Adipocyte (in vitro differentiated cells): ENCODE results near the gene B2M.

Source experiments
- DNase-seq: peaks from one replicate; pipeline ENCODE4 v3.0.0-alpha.2; 2015; ENCODE audit warnings: low read depth
- H3K27me3 ChIP-seq: replicated peaks from 2 replicates; pipeline ENCODE4 v1.7.0; 2013; ENCODE audit warnings: mild to moderate bottlenecking, low read length, moderate library complexity; ENCODE audit not compliant: control insufficient read depth, insufficient read depth
- H3K36me3 ChIP-seq: 2 replicates; pipeline ENCODE4 v1.7.0; 2013; ENCODE audit warnings: low read length, mild to moderate bottlenecking, moderate library complexity; ENCODE audit not compliant: control insufficient read depth, insufficient read depth, severe bottlenecking
- H3K4me1 ChIP-seq: 2 replicates; pipeline ENCODE4 v1.7.0; 2013; ENCODE audit warnings: mild to moderate bottlenecking, low read length, moderate library complexity; ENCODE audit not compliant: control insufficient read depth, insufficient read depth
- H3K4me3 ChIP-seq: 2 replicates; pipeline ENCODE4 v1.7.0; 2013; ENCODE audit warnings: mild to moderate bottlenecking, low read length, moderate library complexity
- H3K9ac ChIP-seq: 2 replicates; pipeline ENCODE4 v1.7.0; 2013; ENCODE audit warnings: mild to moderate bottlenecking, low read length, moderate library complexity
- H3K9me3 ChIP-seq: 2 replicates; pipeline ENCODE4 v1.7.0; 2013; ENCODE audit warnings: mild to moderate bottlenecking, low read length, moderate library complexity; ENCODE audit not compliant: control insufficient read depth

B2M gene

DNA sequence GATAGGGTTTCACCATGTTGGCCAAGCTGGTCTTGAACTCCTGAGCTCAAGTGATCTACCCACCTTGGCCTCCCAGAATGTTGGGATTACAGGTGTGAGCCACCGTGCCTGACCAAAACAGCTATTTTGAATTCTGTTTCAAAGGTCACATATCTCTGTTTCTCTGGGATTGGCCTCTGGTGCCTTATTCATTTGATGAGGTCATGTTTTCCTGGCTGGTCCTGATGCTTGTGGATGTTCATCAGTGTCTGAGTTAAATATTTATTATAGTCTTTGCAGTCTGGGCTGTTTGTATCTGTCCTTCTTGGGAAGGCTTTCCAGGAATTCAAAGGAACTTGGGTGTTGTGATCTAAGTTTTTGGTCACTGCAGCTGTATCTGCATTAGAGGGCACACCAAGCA lies 5.3 kb upstream of the B2M start:
- Histone ChIP-seq H3K4me1 (peaks cover 6% of the 10 kb centered on the region), H3K9ac (no peak overlapping the region), H3K36me3 (no peaks in the 10 kb centered on the region), H3K9me3 (peaks cover 3% of the 10 kb centered on the region), H3K4me3 (no peak overlapping the region), H3K27me3 (no peaks in the 10 kb centered on the region)
- DNase-seq = no peak

DNA sequence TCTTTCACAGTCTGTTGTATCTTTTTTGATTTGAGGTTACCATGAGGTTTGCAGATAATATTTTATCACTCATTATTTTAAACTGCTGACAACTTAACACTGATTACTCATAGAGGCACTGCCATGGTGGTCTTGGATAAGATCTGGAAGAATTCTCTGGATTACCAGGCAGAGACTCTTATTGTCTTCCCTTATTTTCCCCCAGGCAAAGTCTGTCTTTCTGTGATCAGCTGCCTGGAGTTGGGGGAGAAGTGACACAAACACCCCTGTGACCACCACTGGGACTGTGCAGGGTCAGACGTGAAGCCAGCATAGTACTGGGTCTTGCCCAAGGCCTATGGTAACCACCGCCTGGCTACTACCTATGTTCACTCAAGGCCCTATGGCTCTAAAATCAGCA lies 4.9 kb upstream of the B2M start:
- peaks cover 6% of the 10 kb centered on the region for H3K4me1 ChIP-seq
- H3K36me3 ChIP-seq = no peaks in the 10 kb centered on the region
- H3K4me3 ChIP-seq = no peak overlapping the region
- no peak overlapping the region for H3K9ac ChIP-seq
- peaks cover 3% of the 10 kb centered on the region for H3K9me3 ChIP-seq
- H3K27me3 ChIP-seq = no peaks in the 10 kb centered on the region
- DNase-seq = no peak

DNA sequence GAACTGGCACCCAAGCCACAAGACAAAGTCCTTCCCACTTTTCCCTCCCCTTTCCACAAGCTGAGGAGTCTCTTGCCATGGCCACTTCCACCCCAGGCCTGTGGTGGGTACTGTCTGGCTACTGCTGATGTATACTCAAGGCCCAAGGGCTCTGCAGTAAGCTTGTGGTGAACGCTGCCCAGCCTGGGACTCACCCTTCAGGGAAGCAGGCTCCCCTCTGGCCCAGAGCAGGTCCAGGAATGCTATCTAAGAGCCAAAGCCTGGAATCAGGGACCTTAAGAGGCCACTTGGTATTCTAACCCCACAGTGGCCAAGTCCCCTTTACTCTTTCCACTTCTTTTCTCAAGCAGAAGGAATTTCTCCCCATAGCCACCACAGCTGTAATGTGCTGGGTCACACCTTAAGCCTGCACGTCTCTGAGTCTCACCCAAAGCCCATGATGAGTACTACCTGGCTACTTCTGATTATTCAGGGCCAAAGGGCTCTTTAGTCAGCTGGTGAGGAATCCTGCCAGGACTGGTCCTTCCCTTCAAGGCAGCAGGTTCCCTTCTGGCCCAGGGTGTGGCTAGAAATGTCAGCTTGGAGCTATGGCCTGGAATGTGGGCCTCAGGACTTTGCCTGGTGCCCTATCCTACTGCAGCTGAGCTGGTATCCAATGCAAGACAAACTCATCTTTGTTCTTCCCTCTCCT lies 4.2 kb upstream of the B2M start:
- Histone ChIP-seq H3K9ac (no peak overlapping the region), H3K4me3 (no peak overlapping the region), H3K27me3 (no peaks in the 10 kb centered on the region), H3K9me3 (peaks cover 3% of the 10 kb centered on the region), H3K36me3 (no peaks in the 10 kb centered on the region), H3K4me1 (peaks cover 6% of the 10 kb centered on the region)
- DNase-seq = no peak

DNA sequence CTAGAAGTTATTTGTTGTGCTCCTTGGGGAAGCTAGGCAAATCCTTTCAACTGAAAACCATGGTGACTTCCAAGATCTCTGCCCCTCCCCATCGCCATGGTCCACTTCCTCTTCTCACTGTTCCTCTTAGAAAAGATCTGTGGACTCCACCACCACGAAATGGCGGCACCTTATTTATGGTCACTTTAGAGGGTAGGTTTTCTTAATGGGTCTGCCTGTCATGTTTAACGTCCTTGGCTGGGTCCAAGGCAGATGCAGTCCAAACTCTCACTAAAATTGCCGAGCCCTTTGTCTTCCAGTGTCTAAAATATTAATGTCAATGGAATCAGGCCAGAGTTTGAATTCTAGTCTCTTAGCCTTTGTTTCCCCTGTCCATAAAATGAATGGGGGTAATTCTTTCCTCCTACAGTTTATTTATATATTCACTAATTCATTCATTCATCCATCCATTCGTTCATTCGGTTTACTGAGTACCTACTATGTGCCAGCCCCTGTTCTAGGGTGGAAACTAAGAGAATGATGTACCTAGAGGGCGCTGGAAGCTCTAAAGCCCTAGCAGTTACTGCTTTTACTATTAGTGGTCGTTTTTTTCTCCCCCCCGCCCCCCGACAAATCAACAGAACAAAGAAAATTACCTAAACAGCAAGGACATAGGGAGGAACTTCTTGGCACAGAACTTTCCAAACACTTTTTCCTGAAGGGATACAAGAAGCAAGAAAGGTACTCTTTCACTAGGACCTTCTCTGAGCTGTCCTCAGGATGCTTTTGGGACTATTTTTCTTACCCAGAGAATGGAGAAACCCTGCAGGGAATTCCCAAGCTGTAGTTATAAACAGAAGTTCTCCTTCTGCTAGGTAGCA lies 851 bp upstream of the B2M start:
- DNase-seq = peak; percentile 66
- no peaks in the 10 kb centered on the region for H3K9me3 ChIP-seq
- peaks cover 9% of the 10 kb centered on the region for H3K36me3 ChIP-seq
- H3K27me3 ChIP-seq = no peaks in the 10 kb centered on the region
- H3K9ac ChIP-seq = peak overlapping the region; percentile 98
- H3K4me3 ChIP-seq = peak overlapping the region; percentile 85
- H3K4me1 ChIP-seq = peaks cover 11% of the 10 kb centered on the region

DNA sequence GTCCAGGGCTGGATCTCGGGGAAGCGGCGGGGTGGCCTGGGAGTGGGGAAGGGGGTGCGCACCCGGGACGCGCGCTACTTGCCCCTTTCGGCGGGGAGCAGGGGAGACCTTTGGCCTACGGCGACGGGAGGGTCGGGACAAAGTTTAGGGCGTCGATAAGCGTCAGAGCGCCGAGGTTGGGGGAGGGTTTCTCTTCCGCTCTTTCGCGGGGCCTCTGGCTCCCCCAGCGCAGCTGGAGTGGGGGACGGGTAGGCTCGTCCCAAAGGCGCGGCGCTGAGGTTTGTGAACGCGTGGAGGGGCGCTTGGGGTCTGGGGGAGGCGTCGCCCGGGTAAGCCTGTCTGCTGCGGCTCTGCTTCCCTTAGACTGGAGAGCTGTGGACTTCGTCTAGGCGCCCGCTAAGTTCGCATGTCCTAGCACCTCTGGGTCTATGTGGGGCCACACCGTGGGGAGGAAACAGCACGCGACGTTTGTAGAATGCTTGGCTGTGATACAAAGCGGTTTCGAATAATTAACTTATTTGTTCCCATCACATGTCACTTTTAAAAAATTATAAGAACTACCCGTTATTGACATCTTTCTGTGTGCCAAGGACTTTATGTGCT lies 527 bp downstream of the B2M start:
- H3K36me3 ChIP-seq = peaks cover 22% of the 10 kb centered on the region
- DNase-seq = peak; percentile 70
- peak overlapping the region; percentile 85 for H3K4me3 ChIP-seq
- peaks cover 11% of the 10 kb centered on the region for H3K4me1 ChIP-seq
- H3K9me3 ChIP-seq = no peaks in the 10 kb centered on the region
- no peaks in the 10 kb centered on the region for H3K27me3 ChIP-seq
- H3K9ac ChIP-seq = peak overlapping the region; percentile 98

DNA sequence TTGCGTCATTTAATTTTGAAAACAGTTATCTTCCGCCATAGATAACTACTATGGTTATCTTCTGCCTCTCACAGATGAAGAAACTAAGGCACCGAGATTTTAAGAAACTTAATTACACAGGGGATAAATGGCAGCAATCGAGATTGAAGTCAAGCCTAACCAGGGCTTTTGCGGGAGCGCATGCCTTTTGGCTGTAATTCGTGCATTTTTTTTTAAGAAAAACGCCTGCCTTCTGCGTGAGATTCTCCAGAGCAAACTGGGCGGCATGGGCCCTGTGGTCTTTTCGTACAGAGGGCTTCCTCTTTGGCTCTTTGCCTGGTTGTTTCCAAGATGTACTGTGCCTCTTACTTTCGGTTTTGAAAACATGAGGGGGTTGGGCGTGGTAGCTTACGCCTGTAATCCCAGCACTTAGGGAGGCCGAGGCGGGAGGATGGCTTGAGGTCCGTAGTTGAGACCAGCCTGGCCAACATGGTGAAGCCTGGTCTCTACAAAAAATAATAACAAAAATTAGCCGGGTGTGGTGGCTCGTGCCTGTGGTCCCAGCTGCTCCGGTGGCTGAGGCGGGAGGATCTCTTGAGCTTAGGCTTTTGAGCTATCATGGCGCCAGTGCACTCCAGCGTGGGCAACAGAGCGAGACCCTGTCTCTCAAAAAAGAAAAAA lies 1.2 kb downstream of the B2M start:
- H3K4me3 ChIP-seq = peak overlapping the region; percentile 85

DNA sequence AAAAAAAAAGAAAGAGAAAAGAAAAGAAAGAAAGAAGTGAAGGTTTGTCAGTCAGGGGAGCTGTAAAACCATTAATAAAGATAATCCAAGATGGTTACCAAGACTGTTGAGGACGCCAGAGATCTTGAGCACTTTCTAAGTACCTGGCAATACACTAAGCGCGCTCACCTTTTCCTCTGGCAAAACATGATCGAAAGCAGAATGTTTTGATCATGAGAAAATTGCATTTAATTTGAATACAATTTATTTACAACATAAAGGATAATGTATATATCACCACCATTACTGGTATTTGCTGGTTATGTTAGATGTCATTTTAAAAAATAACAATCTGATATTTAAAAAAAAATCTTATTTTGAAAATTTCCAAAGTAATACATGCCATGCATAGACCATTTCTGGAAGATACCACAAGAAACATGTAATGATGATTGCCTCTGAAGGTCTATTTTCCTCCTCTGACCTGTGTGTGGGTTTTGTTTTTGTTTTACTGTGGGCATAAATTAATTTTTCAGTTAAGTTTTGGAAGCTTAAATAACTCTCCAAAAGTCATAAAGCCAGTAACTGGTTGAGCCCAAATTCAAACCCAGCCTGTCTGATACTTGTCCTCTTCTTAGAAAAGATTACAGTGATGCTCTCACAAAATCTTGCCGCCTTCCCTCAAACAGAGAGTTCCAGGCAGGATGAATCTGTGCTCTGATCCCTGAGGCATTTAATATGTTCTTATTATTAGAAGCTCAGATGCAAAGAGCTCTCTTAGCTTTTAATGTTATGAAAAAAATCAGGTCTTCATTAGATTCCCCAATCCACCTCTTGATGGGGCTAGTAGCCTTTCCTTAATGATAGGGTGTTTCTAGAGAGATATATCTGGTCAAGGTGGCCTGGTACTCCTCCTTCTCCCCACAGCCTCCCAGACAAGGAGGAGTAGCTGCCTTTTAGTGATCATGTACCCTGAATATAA lies 2.0 kb downstream of the B2M start:
- H3K9me3 ChIP-seq = no peaks in the 10 kb centered on the region
- H3K9ac ChIP-seq = peak overlapping the region; percentile 98
- H3K4me1 ChIP-seq = peaks cover 11% of the 10 kb centered on the region
- peak; percentile 48 for DNase-seq
- peak overlapping the region; percentile 85 for H3K4me3 ChIP-seq
- H3K27me3 ChIP-seq = no peaks in the 10 kb centered on the region
- peaks cover 37% of the 10 kb centered on the region for H3K36me3 ChIP-seq

More for the DNA sequence above, 1.2 kb downstream of the B2M start:
- H3K36me3 ChIP-seq = peaks cover 29% of the 10 kb centered on the region
- peak overlapping the region; percentile 98 for H3K9ac ChIP-seq
- DNase-seq = peak; percentile 92
- peaks cover 11% of the 10 kb centered on the region for H3K4me1 ChIP-seq
- H3K27me3 ChIP-seq = no peaks in the 10 kb centered on the region
- no peaks in the 10 kb centered on the region for H3K9me3 ChIP-seq

DNA sequence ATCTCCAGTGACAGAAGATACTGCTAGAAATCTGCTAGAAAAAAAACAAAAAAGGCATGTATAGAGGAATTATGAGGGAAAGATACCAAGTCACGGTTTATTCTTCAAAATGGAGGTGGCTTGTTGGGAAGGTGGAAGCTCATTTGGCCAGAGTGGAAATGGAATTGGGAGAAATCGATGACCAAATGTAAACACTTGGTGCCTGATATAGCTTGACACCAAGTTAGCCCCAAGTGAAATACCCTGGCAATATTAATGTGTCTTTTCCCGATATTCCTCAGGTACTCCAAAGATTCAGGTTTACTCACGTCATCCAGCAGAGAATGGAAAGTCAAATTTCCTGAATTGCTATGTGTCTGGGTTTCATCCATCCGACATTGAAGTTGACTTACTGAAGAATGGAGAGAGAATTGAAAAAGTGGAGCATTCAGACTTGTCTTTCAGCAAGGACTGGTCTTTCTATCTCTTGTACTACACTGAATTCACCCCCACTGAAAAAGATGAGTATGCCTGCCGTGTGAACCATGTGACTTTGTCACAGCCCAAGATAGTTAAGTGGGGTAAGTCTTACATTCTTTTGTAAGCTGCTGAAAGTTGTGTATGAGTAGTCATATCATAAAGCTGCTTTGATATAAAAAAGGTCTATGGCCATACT lies 4.0 kb downstream of the B2M start:
- Histone ChIP-seq H3K9ac (no peak overlapping the region), H3K36me3 (peaks cover 51% of the 10 kb centered on the region), H3K9me3 (no peaks in the 10 kb centered on the region), H3K27me3 (no peaks in the 10 kb centered on the region), H3K4me3 (no peak overlapping the region), H3K4me1 (peaks cover 17% of the 10 kb centered on the region)
- no peak for DNase-seq

DNA sequence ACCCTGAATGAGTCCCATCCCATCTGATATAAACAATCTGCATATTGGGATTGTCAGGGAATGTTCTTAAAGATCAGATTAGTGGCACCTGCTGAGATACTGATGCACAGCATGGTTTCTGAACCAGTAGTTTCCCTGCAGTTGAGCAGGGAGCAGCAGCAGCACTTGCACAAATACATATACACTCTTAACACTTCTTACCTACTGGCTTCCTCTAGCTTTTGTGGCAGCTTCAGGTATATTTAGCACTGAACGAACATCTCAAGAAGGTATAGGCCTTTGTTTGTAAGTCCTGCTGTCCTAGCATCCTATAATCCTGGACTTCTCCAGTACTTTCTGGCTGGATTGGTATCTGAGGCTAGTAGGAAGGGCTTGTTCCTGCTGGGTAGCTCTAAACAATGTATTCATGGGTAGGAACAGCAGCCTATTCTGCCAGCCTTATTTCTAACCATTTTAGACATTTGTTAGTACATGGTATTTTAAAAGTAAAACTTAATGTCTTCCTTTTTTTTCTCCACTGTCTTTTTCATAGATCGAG lies 4.5 kb downstream of the B2M start:
- Histone ChIP-seq H3K9ac (no peak overlapping the region), H3K36me3 (peaks cover 51% of the 10 kb centered on the region), H3K9me3 (no peaks in the 10 kb centered on the region), H3K27me3 (no peaks in the 10 kb centered on the region), H3K4me3 (no peak overlapping the region), H3K4me1 (peaks cover 14% of the 10 kb centered on the region)
- DNase-seq = no peak
